Gastrocnemius medialis (tissue), 4 donors: Measurements from ENCODE around the gene CALM1.

Source experiments
- CTCF ChIP-seq, 5 experiments: fragments of 450-650 bp in 3 of 5; fragments of 200-600 bp in 2 of 5; sonication (generic) in 2 of 5; IDR thresholded peaks in 4 of 5; conservative IDR thresholded peaks in 1 of 5; 1 replicate in 4 of 5; 2 replicates in 1 of 5; pipeline ENCODE4 v1.5.1; 2016 to 2019; ENCODE audit warnings: antibody characterized with exemption in 5 of 5, mild to moderate bottlenecking in 3 of 5, moderate library complexity in 3 of 5
- POLR2A ChIP-seq, 2 donors: fragments of 450-650 bp; IDR thresholded peaks; one replicate each; pipeline ENCODE4 v1.6.1; 2017; ENCODE audit warnings: antibody characterized with exemption in 2 of 2, mild to moderate bottlenecking in 2 of 2, moderate library complexity in 2 of 2

GRCh38 chr14:90382491-90383125 is 14.2 kb upstream of the CALM1 start:
- TF ChIP-seq CTCF (IDR thresholded peaks at IDR 0.05 in 4 of 5, conservative IDR thresholded peaks at IDR 0.05 in 1 of 5) (no peak), POLR2A (IDR thresholded peaks at IDR 0.05) (no peak)
